A549 (cell line): ENCODE results near the gene PRKCD. TPM values are rescaled to one million over a fixed set of nuclear protein-coding genes. Genes with fewer than 3 reads are reported as not detected.
A peak's percentile ranks its signal among the peaks of the same experiment; 100 is the strongest.
"Not testable (repeated sequence)": the region's sequence is repeated elsewhere in the genome, so short reads cannot be mapped to it uniquely, and the experiment has no call there.

ENCODE experiments used
- ATAC-seq, 2 experiments: fragments of 200-7000 bp in 1 of 2; fragments of >200 bp in 1 of 2; cut with Nextera tagmentation in 1 of 2; cut with Tn5 transposase in 1 of 2; 3 replicates each; pipeline versions ENCODE4 v1.8.0 to v1.9.1; 2018 to 2020; ENCODE audit warnings: mild to moderate bottlenecking in 1 of 2, moderate library complexity in 1 of 2
- CTCF ChIA-PET: fragments of 300-600 bp; sonication (Branson Sonifier 250); formaldehyde crosslinking; extraction: SDS; loops from one replicate; lab custom pipeline; 2021; ENCODE audit warnings: antibody characterized with exemption, inconsistent platforms; lab: Yijun Ruan, JAX
- POLR2A ChIA-PET: fragments of 350-600 bp; formaldehyde crosslinking; extraction: SDS; loops from one replicate; lab custom pipeline; 2021; ENCODE audit warnings: antibody characterized with exemption, inconsistent platforms; lab: Yijun Ruan, JAX
- DNase-seq, 2 experiments: peaks; one replicate each; pipeline versions ENCODE4 v3.0.0 to v3.0.0-alpha.2; 2011 to 2016; ENCODE audit warnings: low read depth in 1 of 2, low spot score in 1 of 2
- FAIRE-seq: peaks from 2 replicates; lab custom pipeline; 2011; peaks lifted over from hg19 to GRCh38; lab: Jason Lieb, UNC
- H3K27ac ChIP-seq, 2 experiments: fragments of >200 bp; sonication (Bioruptor Twin); formaldehyde crosslinking; 3 replicates each; pipeline ENCODE4 v1.5.1; 2016 to 2017
- H3K4me1 ChIP-seq: fragments of >200 bp; sonication (Bioruptor Twin); formaldehyde crosslinking; 3 replicates; pipeline ENCODE4 v1.6.1; 2016
- H3K4me2 ChIP-seq: fragments of >200 bp; sonication (Bioruptor Twin); formaldehyde crosslinking; 3 replicates; pipeline ENCODE4 v1.6.1; 2016
- H3K4me3 ChIP-seq: fragments of >200 bp; sonication (Bioruptor Twin); formaldehyde crosslinking; 3 replicates; pipeline ENCODE4 v1.5.1; 2016
- H3K9me3 ChIP-seq: fragments of >200 bp; sonication (Bioruptor Twin); formaldehyde crosslinking; 3 replicates; pipeline ENCODE4 v1.6.1; 2016
- BCL3 ChIP-seq: fragments of >200 bp; sonication (Bioruptor Twin); formaldehyde crosslinking; IDR thresholded peaks from 3 replicates; pipeline ENCODE4 v1.6.1; 2016
- CBX2 ChIP-seq: fragments of 200-600 bp; sonication (generic); IDR thresholded peaks from 2 replicates; pipeline ENCODE4 v1.6.1; 2016; ENCODE audit warnings: low read depth, mild to moderate bottlenecking, borderline replicate concordance
- CBX8 ChIP-seq: fragments of 200-600 bp; sonication (generic); IDR thresholded peaks from 2 replicates; pipeline ENCODE4 v1.6.1; 2016
- CEBPB ChIP-seq, 2 experiments: fragments of >200 bp in 1 of 2; sonication (Bioruptor Twin) in 1 of 2; formaldehyde crosslinking in 1 of 2; IDR thresholded peaks; 2 replicates each; pipeline ENCODE4 v1.6.1; 2012 to 2016
- CHD2 ChIP-seq: fragments of 150-350 bp; IDR thresholded peaks from 2 replicates; pipeline ENCODE4 v1.6.1; 2014; ENCODE audit warnings: low read length; ENCODE audit not compliant: partially characterized antibody
- CTCF ChIP-seq: fragments of >200 bp; sonication (Bioruptor Twin); formaldehyde crosslinking; IDR thresholded peaks from 3 replicates; pipeline ENCODE4 v1.5.1; 2016
- E2F6 ChIP-seq: IDR thresholded peaks from 2 replicates; pipeline ENCODE4 v1.6.1; 2012; ENCODE audit warnings: low read depth, borderline replicate concordance
- ELK1 ChIP-seq: fragments of 150-350 bp; IDR thresholded peaks from 2 replicates; pipeline ENCODE4 v1.6.1; 2014; ENCODE audit warnings: low read depth, mild to moderate bottlenecking, low read length
- HOXA7 ChIP-seq: fragments of 250-450 bp; sonication (Bioruptor Pico); IDR thresholded peaks from 2 replicates; pipeline ENCODE4 v1.5.0; 2020; ENCODE audit warnings: mild to moderate bottlenecking, moderate library complexity
- HOXB13 ChIP-seq: fragments of 250-450 bp; sonication (Bioruptor Pico); IDR thresholded peaks from 2 replicates; pipeline ENCODE4 v1.5.0; 2020; ENCODE audit warnings: low read depth, mild to moderate bottlenecking, moderate library complexity
- KDM5A ChIP-seq: fragments of 200-600 bp; sonication (generic); IDR thresholded peaks from 2 replicates; pipeline ENCODE4 v1.6.1; 2016; ENCODE audit warnings: antibody characterized with exemption, mild to moderate bottlenecking
- PBX3 ChIP-seq: IDR thresholded peaks from 2 replicates; pipeline ENCODE4 v1.6.1; 2012
- POLR2A ChIP-seq: IDR thresholded peaks from 2 replicates; pipeline ENCODE4 v1.6.1; 2012; ENCODE audit warnings: mild to moderate bottlenecking, low read length
- RARB ChIP-seq: fragments of 250-450 bp; sonication (Bioruptor Pico); IDR thresholded peaks from 2 replicates; pipeline ENCODE4 v1.8.0; 2021; ENCODE audit warnings: mild to moderate bottlenecking, moderate library complexity
- TP53 ChIP-seq: fragments of 250-450 bp; sonication (Bioruptor Pico); IDR thresholded peaks from 2 replicates; pipeline ENCODE4 v1.5.0; 2021; ENCODE audit warnings: mild to moderate bottlenecking, moderate library complexity
- ZNF302 ChIP-seq: fragments of 250-450 bp; sonication (Bioruptor Pico); IDR thresholded peaks from 2 replicates; pipeline ENCODE4 v1.9.0; 2021; ENCODE audit warnings: inconsistent platforms, mild to moderate bottlenecking, moderate library complexity
- WGBS: methylation state at CpG from one replicate; pipeline ENCODE4 v1.1.6; 2017; ENCODE audit errors: missing lambda C conversion rate; 5-methylcytosine and 5-hydroxymethylcytosine counted together
- polyA plus RNA-seq, 4 experiments: library from polyadenylated mRNA; depleted of rRNA in 3 of 4; stranded (reverse); fragments of >200 nt; fragmentation: RNase III in 1 of 4; extraction: RNeasy Plus Mini Kit Qiagen cat#74134 plus additional on column Dnase treatment in 1 of 4; gene quantifications; 2 replicates in 3 of 4; 3 replicates in 1 of 4; pipeline ENCODE4 v1.2.3, GENCODE V29; 2011 to 2017

Gene PRKCD
- polyA plus RNA-seq, 2 of the 4 experiments (the other 2 are of a cell fraction) = 10.1 to 18.3 TPM

- TF ChIP-seq CHD2 (no peak), E2F6 (peak; percentile 66; the same call in 1 of the 2 replicates), BCL3 (no peak), POLR2A (no peak)
- Histone ChIP-seq H3K4me2 (peak overlapping the region; percentile 63), H3K4me1 (peaks cover 47% of the 10 kb centered on the region), H3K27ac (peak overlapping the region; percentile 73 to 74; a peak in 5 of 6 replicates), H3K9me3 (no peaks in the 10 kb centered on the region), H3K4me3 (no peak overlapping the region)
- FAIRE-seq = no peak
- ChIA-PET CTCF (interaction anchor here (0.9 to 2.1 kb wide), 6 partner anchors 9 to 49 kb away, joined by 3 to 11 read pairs (median 4); no protein-coding TSS in a partner anchor), POLR2A (no interaction called here)
- peak in 1 of 2 experiments; percentile 22 for DNase-seq
- WGBS = 52% methylated on average over 7 of the region's 7 CpGs
- ATAC-seq = peak; percentile 35 to 55; a peak in 3 of 6 replicates
Measured at GRCh38 chr3:53150247-53151085, 10.5 kb upstream of the PRKCD start.

- CTCF ChIA-PET = interaction anchor here (4.5 kb wide), 1 partner anchor 16 kb away, joined by 15 read pairs; no protein-coding TSS in a partner anchor
- DNase-seq, FAIRE-seq, H3K9me3 ChIP-seq, POLR2A ChIA-PET, ATAC-seq, H3K4me3 ChIP-seq: not testable (repeated sequence)
- H3K27ac ChIP-seq = peak overlapping the region; percentile 73 to 74; a peak in 4 of 6 replicates
- peaks cover 41% of the 10 kb centered on the region for H3K4me1 ChIP-seq
- peak overlapping the region; percentile 63; the same call in 2 of the 3 replicates for H3K4me2 ChIP-seq
- 96% methylated on average over 8 of the region's 9 CpGs for WGBS
Measured at GRCh38 chr3:53151086-53151438, 9.9 kb upstream of the PRKCD start.

GRCh38 chr3:53151465-53151864, 9.5 kb upstream of the PRKCD start:
- DNase-seq (no peak), FAIRE-seq (no peak), ATAC-seq (no peak)
- Histone ChIP-seq H3K4me1 (peaks cover 37% of the 10 kb centered on the region), H3K4me3 (no peak overlapping the region), H3K4me2 (no peak overlapping the region), H3K27ac (peak overlapping the region; percentile 73 to 74; a peak in 2 of 6 replicates), H3K9me3 (no peaks in the 10 kb centered on the region)
- TF ChIP-seq CBX2 = no peak
- no peak for TF ChIP-seq ELK1
- TF ChIP-seq HOXA7 (CRISPR knock-in tag) = no peak
- TF ChIP-seq CBX8 = no peak
- no peak for TF ChIP-seq RARB
- TF ChIP-seq ZNF302 = no peak
- TF ChIP-seq CEBPB (IDR thresholded peaks at IDR 0.05) = no peak
- no peak for TF ChIP-seq KDM5A
- TF ChIP-seq PBX3 = no peak
- TF ChIP-seq HOXB13 = no peak
- no peak for TF ChIP-seq TP53 (CRISPR knock-in tag)
- no peak for TF ChIP-seq CTCF
- 93% methylated on average over 5 of the region's 5 CpGs for WGBS
- ChIA-PET POLR2A (no interaction called here), CTCF (interaction anchor here (4.5 kb wide), 1 partner anchor 16 kb away, joined by 15 read pairs; no protein-coding TSS in a partner anchor)
